Testis (tissue), 3 donors: Measurements from ENCODE around the gene TRMT2A. TPM values are rescaled to one million over a fixed set of nuclear protein-coding genes. Genes with fewer than 3 reads are reported as not detected.

ENCODE experiments used
- DNase-seq: peaks from one replicate; pipeline ENCODE4 v3.0.0-alpha.2; 2019
- H3K27ac ChIP-seq, 2 donors: fragments of 200-600 bp; sonication (generic); one replicate each; pipeline ENCODE4 v1.5.1; 2019
- H3K27me3 ChIP-seq: fragments of 200-600 bp; sonication (generic); one replicate; pipeline ENCODE4 v1.5.1; 2019
- H3K36me3 ChIP-seq: fragments of 200-600 bp; sonication (generic); one replicate; pipeline ENCODE4 v1.5.1; 2017; ENCODE audit warnings: low read depth; ENCODE audit errors: missing control alignments
- H3K4me1 ChIP-seq: fragments of 200-600 bp; sonication (generic); one replicate; pipeline ENCODE4 v1.5.1; 2019
- H3K4me3 ChIP-seq, 2 donors: fragments of 200-600 bp; sonication (generic); one replicate each; pipeline ENCODE4 v1.5.1; 2017 to 2019
- H3K9me3 ChIP-seq: fragments of 200-600 bp; sonication (generic); one replicate; pipeline ENCODE4 v1.5.1; 2017
- POLR2A ChIP-seq: fragments of 450-650 bp; IDR thresholded peaks from one replicate; pipeline ENCODE4 v1.6.1; 2017; ENCODE audit warnings: antibody characterized with exemption, mild to moderate bottlenecking, moderate library complexity
- WGBS, 2 donors: methylation state at CpG; one replicate each; pipeline ENCODE4 v1.1.5; 2018; 5-methylcytosine and 5-hydroxymethylcytosine counted together
- intact Hi-C: fragments of 100-400 bp; cut with DNase I; formaldehyde crosslinking; loops from one replicate; pipeline ENCODE4 v1.15.1; 2023; ENCODE audit warnings: low total_unique reads
- polyA plus RNA-seq: library from polyadenylated mRNA; stranded (reverse); fragments of 350-450 nt; fragmentation: Illumina TruSeq; extraction: RNeasy Lipid Tissue Mini Kit (QIAGEN cat#74804); gene quantifications from one replicate; pipeline ENCODE4 v1.2.3, GENCODE V29; 2014; ENCODE audit warnings: low read depth, low replicate concordance; ENCODE audit not compliant: insufficient read depth
- total RNA-seq, 2 donors: library from RNA; depleted of rRNA; stranded (reverse); fragments of >200 nt; gene quantifications; one replicate each; pipeline ENCODE4 v1.2.3, GENCODE V29; 2016
- TF ChIP-seq, protein P1 (sequence below), 3 experiments: fragments of 450-650 bp in 2 of 3; fragments of 200-600 bp in 1 of 3; sonication (generic) in 1 of 3; IDR thresholded peaks; one replicate each; pipeline ENCODE4 v1.5.1; 2016 to 2019; ENCODE audit warnings: antibody characterized with exemption in 3 of 3, mild to moderate bottlenecking in 2 of 3, moderate library complexity in 1 of 3

Gene TRMT2A
- total and polyA plus RNA-seq, 3 donors from 2014 or later, result 82.7 to 122 (median 97.2) TPM

DNA sequence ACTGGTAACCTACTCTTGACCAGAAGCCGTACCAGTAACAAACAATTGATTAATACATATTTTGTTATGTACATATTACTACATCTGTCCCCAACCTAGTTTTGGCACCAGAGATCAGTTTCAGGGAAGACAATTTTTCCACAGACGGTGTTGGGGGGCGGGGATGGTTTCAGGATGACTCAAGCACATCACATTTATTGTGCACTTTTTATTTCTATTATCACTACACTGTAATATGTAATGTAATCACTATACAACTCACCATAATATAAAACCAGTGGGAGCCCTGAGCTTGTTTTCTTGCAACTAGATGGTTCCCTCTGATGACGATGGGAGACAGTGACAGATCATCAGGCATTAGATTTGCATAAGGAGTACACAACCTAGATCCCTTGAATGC lies 21.5 kb downstream of the TRMT2A start:
- H3K36me3 ChIP-seq, result no peaks in the 10 kb centered on the region
- no peaks in the 10 kb centered on the region for H3K4me1 ChIP-seq
- TF ChIP-seq POLR2A, result no peak
- TF ChIP-seq, protein P1, sequence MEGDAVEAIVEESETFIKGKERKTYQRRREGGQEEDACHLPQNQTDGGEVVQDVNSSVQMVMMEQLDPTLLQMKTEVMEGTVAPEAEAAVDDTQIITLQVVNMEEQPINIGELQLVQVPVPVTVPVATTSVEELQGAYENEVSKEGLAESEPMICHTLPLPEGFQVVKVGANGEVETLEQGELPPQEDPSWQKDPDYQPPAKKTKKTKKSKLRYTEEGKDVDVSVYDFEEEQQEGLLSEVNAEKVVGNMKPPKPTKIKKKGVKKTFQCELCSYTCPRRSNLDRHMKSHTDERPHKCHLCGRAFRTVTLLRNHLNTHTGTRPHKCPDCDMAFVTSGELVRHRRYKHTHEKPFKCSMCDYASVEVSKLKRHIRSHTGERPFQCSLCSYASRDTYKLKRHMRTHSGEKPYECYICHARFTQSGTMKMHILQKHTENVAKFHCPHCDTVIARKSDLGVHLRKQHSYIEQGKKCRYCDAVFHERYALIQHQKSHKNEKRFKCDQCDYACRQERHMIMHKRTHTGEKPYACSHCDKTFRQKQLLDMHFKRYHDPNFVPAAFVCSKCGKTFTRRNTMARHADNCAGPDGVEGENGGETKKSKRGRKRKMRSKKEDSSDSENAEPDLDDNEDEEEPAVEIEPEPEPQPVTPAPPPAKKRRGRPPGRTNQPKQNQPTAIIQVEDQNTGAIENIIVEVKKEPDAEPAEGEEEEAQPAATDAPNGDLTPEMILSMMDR (IDR thresholded peaks at IDR 0.05), result no peak
- no peaks in the 10 kb centered on the region for H3K27me3 ChIP-seq
- H3K9me3 ChIP-seq, result no peaks in the 10 kb centered on the region
- intact Hi-C loops, result no loop called here
- DNase-seq, result no peak
- WGBS, 2 donors, result 95 to 96% methylated on average over 4 of the region's 4 CpGs
- no peak overlapping the region for H3K27ac ChIP-seq
- H3K4me3 ChIP-seq, result no peak overlapping the region

DNA sequence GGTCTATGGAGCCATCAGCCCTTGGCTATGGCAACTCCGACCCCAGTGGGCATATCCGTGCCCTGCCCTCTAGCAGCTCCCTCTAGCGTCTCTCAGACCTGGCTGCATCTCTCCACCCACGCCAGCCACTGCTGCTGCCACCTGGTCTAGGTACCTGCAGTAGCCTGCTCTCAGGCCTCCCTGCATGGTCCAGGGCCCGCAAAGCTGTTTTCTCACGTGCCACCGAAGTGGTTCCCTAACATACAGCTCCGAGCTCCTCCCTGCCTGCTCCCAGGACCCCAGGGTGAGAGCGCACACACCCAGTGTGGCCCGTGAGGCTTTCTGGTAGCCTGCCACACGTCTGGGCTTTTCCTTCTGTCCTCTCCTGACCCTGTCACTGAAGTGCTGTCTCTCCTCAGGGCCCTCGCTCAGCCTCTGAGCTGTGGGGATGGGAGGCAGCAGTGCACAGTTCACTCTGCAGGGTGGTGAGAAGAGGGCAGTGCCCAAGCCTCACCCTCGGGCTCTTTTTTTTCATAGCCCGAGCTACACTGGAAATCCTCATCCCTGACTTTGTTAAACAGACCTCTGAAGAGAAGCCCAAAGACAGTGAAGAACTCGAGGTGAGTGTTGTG lies 22.7 kb downstream of the TRMT2A start:
- intact Hi-C loops, result no loop called here
- H3K36me3 ChIP-seq, result no peaks in the 10 kb centered on the region
- no peaks in the 10 kb centered on the region for H3K27me3 ChIP-seq
- H3K4me1 ChIP-seq, result no peaks in the 10 kb centered on the region
- no peak overlapping the region for H3K4me3 ChIP-seq
- 91 to 94% methylated on average over 11 to 15 of the region's 15 CpGs for WGBS, 2 donors
- no peak for DNase-seq
- H3K27ac ChIP-seq, result no peak overlapping the region
- TF ChIP-seq, protein P1 (IDR thresholded peaks at IDR 0.05), result no peak
- no peak for TF ChIP-seq POLR2A
- H3K9me3 ChIP-seq, result no peaks in the 10 kb centered on the region

DNA sequence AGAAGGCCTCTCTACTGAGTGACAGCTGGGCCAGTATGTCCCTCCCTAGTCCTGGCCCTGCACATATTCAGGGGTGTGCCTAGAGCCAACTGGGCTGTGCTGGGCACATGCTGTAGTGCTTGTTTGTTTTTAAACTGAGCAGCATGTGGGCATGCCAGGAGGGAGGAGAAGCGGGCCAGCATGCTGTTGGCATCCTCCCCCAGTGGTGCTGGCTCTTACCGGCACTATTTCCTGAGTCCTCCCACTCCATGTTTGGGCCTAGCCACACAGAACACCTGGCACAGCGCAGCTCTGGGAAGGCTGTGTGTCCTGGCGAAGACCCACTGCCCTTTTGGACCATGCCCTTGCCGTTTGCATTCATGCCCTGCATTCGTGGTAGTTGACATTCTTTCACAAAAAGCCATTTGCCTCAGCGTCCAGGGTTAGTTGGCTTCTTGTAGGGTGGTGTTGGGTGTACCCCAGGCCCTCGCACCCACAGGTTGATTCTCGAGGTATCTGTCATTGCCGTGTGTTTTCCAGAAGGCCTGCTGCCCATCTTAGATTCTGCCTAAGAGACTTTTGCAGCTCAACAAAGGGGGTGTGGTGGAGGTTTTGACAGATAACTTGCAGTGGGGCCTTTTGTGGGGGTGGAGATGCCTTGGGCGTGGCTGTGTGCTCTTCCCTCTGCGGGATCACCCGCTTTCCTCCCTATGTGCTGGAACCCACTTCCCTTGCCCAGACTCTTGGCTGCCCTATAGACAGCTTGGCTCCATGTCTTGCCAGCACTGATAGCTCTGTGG lies 23.4 kb downstream of the TRMT2A start:
- WGBS, 2 donors, result 87 to 94% methylated on average over 12 to 13 of the region's 13 CpGs
- DNase-seq, result no peak
- TF ChIP-seq, protein P1 (IDR thresholded peaks at IDR 0.05), result no peak
- no peak for TF ChIP-seq POLR2A
- H3K4me1 ChIP-seq, result no peaks in the 10 kb centered on the region
- no peaks in the 10 kb centered on the region for H3K36me3 ChIP-seq
- intact Hi-C loops, result no loop called here
- no peak overlapping the region for H3K4me3 ChIP-seq
- H3K27ac ChIP-seq, result no peak overlapping the region
- H3K27me3 ChIP-seq, result no peaks in the 10 kb centered on the region
- H3K9me3 ChIP-seq, result no peaks in the 10 kb centered on the region

GRCh38 chr22:20092477-20092854 lies 24.6 kb downstream of the TRMT2A start:
- intact Hi-C loops, result no loop called here
- no peak for DNase-seq

More at GRCh38 chr22:20092477-20092854, 24.6 kb downstream of the TRMT2A start:
- WGBS, 2 donors, result 88 to 95% methylated on average over 11 of the region's 11 CpGs
- Histone ChIP-seq H3K9me3 (no peaks in the 10 kb centered on the region), H3K4me3 (no peak overlapping the region), H3K27me3 (no peaks in the 10 kb centered on the region), H3K36me3 (no peaks in the 10 kb centered on the region), H3K4me1 (no peaks in the 10 kb centered on the region), H3K27ac (no peak overlapping the region)
- no peak for TF ChIP-seq POLR2A
- TF ChIP-seq, protein P1 (IDR thresholded peaks at IDR 0.05), result no peak
